Erythroblast (primary cell): Measurements from ENCODE around the gene NADSYN1.

ENCODE experiments used
- DNase-seq, 2 experiments: peaks; one replicate each; lab custom pipeline; 2025; lab: John Stamatoyannopoulos, UW
- GATA1 ChIP-seq: IDR thresholded peaks from 2 replicates; pipeline ENCODE4 v1.6.1; 2011; ENCODE audit warnings: low read depth, mild to moderate bottlenecking, control low read depth, low read length, moderate library complexity
- POLR2A ChIP-seq: IDR thresholded peaks from 2 replicates; pipeline ENCODE4 v1.6.1; 2011; ENCODE audit warnings: mild to moderate bottlenecking, low read length

Gene NADSYN1

GRCh38 chr11:71491531-71491930 lies 38.5 kb downstream of the NADSYN1 start:
- no peak for DNase-seq
- no peak for TF ChIP-seq GATA1
- TF ChIP-seq POLR2A, result no peak

GRCh38 chr11:71491940-71492339 lies 38.9 kb downstream of the NADSYN1 start:
- DNase-seq, result no peak
- no peak for TF ChIP-seq GATA1
- no peak for TF ChIP-seq POLR2A

- TF ChIP-seq GATA1 (no peak), POLR2A (no peak)
- DNase-seq, result no peak
Observed at GRCh38 chr11:71495286-71496230, 42.6 kb downstream of the NADSYN1 start.

GRCh38 chr11:71496421-71496820 lies 43.4 kb downstream of the NADSYN1 start:
- TF ChIP-seq POLR2A, result no peak
- TF ChIP-seq GATA1, result no peak

GRCh38 chr11:71498091-71498490 lies 45.1 kb downstream of the NADSYN1 start:
- no peak for DNase-seq

More at GRCh38 chr11:71496421-71496820, 43.4 kb downstream of the NADSYN1 start:
- DNase-seq, result no peak

GRCh38 chr11:71499125-71499524 lies 46.1 kb downstream of the NADSYN1 start:
- no peak for DNase-seq
- TF ChIP-seq GATA1 (no peak), POLR2A (no peak)

More at GRCh38 chr11:71498091-71498490, 45.1 kb downstream of the NADSYN1 start:
- TF ChIP-seq POLR2A (no peak), GATA1 (no peak)

GRCh38 chr11:71499546-71499945 lies 46.5 kb downstream of the NADSYN1 start:
- TF ChIP-seq GATA1 (no peak), POLR2A (no peak)
- no peak for DNase-seq

- no peak for TF ChIP-seq GATA1
- no peak for TF ChIP-seq POLR2A
- DNase-seq, result no peak
Observed at GRCh38 chr11:71500601-71501021, 47.6 kb downstream of the NADSYN1 start.

- TF ChIP-seq GATA1 (no peak), POLR2A (no peak)
Observed at GRCh38 chr11:71501071-71501985, 48.3 kb downstream of the NADSYN1 start.

GRCh38 chr11:71502026-71502425 lies 49.0 kb downstream of the NADSYN1 start:
- TF ChIP-seq GATA1, result no peak
- no peak for TF ChIP-seq POLR2A
- DNase-seq, result no peak

More at GRCh38 chr11:71501071-71501985, 48.3 kb downstream of the NADSYN1 start:
- DNase-seq, result no peak

- DNase-seq, result no peak
- TF ChIP-seq GATA1 (no peak), POLR2A (no peak)
Observed at GRCh38 chr11:71502871-71503435, 50.0 kb downstream of the NADSYN1 start.

GRCh38 chr11:71504531-71504930 lies 51.5 kb downstream of the NADSYN1 start:
- TF ChIP-seq GATA1 (no peak), POLR2A (no peak)
- no peak for DNase-seq

- TF ChIP-seq POLR2A (no peak), GATA1 (no peak)
- DNase-seq, result no peak
Observed at GRCh38 chr11:71505001-71505400, 52.0 kb downstream of the NADSYN1 start.

GRCh38 chr11:71505781-71506180 lies 52.8 kb downstream of the NADSYN1 start:
- DNase-seq, result no peak
- TF ChIP-seq POLR2A (no peak), GATA1 (no peak)
